ENCODE results near the gene HAPLN2.
"Not testable (repeated sequence)": the region's sequence is repeated elsewhere in the genome, so short reads cannot be mapped to it uniquely, and the experiment has no call there.

Gene HAPLN2

DNA sequence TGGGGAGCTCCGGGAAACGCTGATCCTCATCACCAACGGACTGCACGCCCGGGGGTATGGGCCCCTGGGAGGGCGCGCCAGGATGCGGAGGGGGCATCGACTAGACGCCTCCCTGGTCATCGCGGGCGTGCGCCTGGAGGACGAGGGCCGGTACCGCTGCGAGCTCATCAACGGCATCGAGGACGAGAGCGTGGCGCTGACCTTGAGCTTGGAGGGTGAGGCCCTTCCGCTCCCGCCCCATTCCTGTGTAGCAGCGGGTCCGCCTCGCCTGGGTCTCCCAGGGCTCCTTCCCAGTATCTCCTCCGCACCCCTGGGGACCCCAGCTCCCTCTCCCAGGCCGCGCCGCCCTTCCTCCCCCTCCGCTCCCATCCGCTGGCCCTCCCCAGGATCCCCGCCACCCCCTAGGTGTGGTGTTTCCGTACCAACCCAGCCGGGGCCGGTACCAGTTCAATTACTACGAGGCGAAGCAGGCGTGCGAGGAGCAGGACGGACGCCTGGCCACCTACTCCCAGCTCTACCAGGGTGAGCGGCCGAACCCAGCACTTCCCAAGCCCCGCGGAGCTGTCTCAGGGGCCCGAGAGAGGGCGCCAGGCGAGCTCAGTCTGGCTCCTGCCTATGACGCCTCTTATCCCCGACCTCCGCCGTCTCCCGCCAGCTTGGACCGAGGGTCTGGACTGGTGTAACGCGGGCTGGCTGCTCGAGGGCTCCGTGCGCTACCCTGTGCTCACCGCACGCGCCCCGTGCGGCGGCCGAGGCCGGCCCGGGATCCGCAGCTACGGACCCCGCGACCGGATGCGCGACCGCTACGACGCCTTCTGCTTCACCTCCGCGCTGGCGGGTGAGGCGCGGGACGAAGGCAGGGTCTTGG, 5.0 kb downstream of the HAPLN2 start:
- peak; percentile 38 for DNase-seq

DNA sequence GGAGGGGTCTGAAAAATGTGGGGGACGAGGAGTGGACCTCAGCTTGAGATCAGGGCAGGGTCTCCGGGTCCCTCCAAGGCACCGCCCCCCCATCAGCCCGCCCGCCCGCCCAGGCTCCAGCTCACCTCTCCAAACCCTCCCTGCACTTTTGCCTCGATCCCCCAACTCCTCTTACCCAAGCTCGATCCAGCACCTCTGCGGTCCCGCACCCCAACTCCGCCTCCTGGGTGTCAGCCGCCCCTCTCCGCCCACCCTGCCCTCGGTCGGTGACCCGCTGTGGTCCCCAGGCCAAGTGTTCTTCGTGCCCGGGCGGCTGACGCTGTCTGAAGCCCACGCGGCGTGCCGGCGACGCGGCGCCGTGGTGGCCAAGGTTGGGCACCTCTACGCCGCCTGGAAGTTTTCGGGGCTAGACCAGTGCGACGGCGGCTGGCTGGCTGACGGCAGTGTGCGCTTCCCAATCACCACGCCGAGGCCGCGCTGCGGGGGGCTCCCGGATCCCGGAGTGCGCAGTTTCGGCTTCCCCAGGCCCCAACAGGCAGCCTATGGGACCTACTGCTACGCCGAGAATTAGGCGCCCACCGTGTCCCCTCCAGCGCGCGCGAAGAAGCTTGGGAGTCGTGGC, 5.7 kb downstream of the HAPLN2 start:
- no peak for DNase-seq

DNA sequence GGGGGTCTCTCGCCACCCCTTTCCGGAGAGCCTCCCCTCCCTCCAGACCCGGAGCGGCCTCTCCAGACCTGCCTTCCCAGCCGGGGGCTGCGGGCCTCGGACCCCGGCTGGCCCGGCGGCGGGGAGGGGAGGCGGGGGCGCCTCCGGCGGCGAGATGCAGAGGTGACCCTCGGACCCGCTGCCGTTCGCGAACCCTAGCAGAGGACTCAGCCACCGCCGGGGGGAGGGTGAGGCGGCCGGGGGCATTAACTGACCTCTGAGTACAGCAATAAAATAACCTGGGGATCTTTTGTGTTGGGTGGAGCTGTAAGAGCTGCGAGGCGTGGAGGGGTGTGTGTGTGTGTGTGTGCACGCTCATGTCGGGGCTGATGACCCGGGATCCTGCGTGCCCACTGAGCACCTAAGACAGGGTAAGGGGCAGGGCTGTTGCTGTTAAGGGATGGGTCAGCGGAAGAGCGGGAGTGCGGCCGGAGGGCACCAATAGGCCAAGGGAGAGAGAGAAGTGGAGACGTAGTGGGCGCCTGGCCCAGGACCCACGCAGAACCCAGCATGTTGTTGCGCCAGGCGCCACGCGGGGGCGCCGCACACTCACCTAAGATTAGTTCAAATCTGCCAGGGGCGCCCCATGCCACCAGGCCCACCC, 6.3 kb downstream of the HAPLN2 start:
- DNase-seq = no peak

DNA sequence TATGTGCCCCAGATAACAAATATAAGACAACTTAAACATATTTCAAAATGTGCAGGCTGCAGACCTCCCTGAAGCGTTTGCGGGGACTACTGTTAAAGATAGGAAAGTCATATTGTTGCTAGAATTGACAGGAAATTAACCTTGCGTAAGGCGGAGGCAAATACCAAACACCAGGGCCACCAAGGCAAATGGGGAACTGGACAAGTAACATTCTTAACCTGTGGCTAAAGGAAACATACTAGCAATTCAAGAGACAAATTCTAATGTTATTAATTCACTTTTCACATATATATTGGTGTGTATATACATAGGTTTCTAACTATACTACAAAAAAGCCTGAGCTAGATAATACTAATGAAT, 6.8 kb downstream of the HAPLN2 start:
- no peak for DNase-seq

DNA sequence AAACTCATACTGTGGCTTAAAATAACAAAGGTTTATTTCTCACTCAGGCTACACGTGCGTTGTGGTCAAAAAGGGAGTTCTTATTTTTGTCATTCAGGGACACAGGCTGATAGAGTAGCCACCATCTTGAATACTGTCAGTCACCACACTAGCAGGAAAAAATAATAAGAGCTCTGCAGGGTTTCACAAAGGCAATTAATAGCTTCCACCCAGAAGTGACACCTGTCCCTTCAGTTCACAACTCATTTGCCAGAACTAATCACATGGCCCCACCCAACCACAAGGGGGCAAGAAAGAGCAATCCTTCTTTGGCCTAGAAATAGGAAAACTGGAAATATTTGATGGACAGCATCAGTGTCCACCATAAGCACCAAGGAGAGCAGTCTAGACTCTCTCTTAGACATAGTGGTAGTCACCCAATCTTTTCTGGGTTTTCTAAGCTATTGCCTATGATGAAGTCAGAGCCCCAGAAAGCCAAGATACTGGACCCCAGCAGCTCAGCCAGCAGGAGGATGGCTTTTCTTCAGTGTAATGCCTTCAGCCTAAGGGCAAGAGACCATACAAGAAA, 8.2 kb downstream of the HAPLN2 start:
- DNase-seq = peak; percentile 45

DNA sequence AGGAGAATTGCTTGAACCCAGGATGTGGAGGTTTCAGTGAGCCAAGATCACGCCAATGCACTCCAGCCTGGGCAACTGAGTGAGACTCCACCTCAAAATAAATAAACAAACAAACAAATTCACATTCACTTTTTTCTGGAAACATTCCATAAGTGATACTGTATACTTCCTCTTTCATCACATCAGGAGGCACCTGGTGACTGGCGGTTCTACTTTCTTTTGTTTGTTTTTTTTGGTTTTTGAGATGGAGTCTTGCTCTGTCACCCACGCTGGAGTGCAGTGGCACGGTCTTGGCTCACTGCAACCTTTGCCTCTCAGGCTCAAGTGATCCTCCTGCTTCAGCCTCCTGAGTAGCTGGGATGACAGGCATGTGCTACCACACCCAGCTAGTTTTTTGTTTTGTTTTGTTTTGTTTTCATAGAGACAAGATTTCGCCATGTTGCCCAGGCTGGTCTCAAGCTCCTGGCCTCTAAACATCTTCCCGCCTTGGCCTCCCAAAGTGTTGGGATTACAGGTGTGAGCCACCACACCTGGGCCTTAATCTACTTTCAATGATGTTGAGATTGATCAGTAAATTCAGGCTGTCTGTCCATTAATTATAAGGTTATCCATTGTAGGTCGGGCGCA, 10.7 kb downstream of the HAPLN2 start:
- no peak for DNase-seq

DNA sequence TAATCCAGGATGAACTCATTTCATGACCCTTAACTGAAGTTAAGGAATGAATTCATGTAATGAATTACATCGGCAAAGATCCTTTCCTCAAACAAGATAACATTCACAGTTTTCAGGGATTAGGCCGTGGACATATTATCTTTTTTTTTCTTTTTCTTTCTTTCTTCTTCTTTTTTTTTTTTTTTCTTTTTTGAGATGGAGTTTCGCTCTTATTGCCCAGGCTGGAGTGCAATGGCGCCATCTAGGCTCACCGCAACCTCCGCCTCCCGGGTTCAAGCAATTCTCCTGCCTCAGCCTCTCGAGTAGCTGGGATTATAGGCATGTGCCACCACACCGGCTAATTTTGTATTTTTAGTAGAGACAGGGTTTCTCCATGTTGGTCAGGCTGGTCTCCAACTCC, 11.9 kb downstream of the HAPLN2 start:
- not testable (repeated sequence) for DNase-seq

DNA sequence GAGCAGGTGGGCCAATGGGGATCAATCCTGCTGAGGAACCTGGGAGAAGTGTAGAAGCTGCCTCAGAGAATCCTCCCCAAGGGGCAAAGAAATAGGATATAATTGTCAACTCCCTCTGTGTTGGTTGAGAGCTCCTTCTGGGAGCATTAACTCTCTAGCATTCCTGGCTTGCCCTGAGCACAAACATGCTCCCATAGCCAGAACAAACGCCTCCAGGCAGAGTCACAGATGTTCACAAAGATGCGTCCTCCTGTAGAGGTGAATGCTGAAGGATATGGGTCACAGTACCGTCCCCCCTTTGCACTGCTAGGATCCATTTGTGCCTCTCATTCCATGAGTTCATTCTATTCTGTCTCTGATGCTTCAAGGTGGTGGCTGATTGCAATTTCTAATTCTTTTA, 13.1 kb downstream of the HAPLN2 start:
- DNase-seq = no peak

DNA sequence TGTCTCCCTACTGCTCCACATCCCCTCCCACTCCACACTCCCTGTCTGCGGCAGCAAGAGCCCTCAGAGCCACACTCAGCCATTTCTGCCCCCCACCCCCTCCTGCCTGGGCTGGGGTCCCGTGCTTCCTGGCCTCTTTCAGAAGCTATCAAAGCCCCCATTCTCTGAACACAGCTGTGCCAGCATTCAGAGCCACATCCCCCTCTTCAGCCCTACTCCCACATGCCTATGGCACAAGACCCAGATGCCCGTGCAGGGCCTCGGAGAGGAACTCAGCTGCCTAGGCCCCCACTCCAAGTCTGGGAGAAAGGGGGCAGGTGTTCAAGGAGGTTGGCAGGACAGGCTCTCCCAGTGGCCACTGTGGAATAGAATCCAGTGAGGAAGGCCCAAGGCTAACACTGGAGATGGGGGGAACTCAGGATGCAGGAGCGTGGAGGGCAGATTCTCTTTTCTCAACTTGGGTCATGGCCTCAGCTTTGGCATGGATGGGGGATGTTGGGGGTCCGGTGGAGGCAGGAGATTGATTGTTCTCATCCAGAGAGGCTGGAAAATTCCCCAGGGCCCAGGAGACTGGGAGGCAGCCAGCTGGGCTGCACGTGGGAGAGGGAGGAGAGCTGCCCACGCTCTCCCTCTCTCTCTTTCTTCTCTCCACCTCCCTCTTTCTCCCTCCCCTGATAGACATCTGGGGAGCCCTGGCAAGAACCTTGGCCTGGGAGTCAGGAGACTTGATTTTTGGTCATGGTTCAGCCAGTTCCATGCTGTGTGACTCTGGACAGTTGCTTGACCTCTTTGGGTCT, 19.2 kb downstream of the HAPLN2 start:
- no peak for DNase-seq

DNA sequence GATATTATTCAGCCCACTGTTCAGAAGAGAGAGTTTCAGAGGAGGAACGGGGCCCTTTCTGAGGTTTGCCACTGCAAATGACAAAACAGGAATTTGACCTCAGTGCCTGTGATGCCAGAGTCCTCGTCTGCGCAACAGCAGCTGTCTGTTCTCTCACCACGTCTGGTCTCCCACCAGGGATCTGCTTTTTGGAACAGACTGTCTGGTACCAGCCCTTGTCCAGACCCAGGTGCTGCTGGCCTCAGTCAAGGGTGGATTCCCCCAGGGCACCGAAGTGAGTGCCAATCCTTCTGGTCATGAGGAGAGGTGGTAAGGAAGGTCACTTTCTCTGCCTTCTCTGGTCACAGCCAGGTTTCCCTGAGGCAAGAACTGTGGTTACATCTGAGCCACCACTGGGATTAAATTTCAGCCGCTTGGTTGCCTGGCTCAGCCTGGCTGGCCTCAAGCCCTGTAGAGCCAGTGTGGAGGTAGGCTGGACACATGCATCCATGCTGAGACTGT, 20.4 kb downstream of the HAPLN2 start:
- DNase-seq = no peak

DNA sequence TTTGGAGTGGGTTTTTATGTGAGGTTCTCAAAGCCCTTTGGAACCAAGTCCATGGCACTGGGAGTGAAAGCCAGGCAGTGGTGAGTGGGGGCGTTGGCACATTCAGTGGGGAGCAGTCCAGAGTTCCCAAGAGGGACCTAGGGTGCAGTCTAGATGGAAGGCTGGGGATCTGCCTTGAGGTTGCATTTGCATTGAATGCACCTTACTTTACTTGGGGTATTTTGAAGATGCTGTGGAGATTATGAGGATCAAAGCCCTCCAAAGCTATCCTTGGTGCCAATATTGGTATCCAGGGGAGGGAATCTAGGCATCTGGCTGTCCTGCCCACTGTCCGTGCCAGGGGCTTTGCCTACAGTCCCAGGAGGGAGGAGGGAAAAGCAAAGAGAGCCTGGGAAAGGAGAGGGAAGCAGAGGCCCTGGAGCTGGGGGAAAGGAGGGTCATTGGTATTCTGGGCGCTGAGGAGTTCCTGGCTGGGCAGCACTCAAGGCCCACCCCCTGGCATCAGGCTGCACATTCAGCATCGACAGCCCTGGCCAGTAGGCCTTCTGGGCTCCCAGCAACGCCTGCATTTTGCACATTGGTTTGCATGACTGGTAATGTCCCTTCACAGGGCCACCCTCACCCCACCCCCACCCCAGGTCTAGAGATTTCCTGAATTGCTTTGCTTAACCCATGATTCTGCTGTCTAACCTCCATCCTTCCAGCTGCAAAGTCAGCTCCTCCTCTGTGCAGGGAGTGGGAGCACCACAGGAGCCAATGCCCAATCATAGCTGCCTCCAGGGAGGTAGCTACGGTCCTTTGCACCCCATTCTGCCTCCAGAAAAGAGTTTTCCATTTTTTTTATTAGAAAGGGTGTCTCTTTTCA, 21.9 kb downstream of the HAPLN2 start:
- DNase-seq = no peak

DNA sequence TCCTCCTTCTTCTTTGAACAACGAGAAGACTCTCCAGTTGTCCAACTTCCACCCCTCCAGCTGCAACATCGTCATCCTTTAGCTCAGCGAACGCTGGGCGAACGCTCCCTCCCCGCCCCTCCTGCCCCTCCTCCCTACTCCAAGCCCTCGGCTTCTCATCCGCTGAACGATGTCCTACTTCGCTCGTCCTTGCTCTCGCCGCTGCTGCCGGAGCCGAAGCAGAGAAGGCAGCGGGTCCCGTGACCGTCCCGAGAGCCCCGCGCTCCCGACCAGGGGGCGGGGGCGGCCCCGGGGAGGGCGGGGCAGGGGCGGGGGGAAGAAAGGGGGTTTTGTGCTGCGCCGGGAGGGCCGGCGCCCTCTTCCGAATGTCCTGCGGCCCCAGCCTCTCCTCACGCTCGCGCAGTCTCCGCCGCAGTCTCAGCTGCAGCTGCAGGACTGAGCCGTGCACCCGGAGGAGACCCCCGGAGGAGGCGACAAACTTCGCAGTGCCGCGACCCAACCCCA, 22.6 kb downstream of the HAPLN2 start, which contains the start of gene BCAN:
TSS of gene BCAN (plus strand) at position 357 of the 504 bp plus-strand sequence. CDS start 3,938 bp downstream, outside the sequence.
- DNase-seq = no peak

DNA sequence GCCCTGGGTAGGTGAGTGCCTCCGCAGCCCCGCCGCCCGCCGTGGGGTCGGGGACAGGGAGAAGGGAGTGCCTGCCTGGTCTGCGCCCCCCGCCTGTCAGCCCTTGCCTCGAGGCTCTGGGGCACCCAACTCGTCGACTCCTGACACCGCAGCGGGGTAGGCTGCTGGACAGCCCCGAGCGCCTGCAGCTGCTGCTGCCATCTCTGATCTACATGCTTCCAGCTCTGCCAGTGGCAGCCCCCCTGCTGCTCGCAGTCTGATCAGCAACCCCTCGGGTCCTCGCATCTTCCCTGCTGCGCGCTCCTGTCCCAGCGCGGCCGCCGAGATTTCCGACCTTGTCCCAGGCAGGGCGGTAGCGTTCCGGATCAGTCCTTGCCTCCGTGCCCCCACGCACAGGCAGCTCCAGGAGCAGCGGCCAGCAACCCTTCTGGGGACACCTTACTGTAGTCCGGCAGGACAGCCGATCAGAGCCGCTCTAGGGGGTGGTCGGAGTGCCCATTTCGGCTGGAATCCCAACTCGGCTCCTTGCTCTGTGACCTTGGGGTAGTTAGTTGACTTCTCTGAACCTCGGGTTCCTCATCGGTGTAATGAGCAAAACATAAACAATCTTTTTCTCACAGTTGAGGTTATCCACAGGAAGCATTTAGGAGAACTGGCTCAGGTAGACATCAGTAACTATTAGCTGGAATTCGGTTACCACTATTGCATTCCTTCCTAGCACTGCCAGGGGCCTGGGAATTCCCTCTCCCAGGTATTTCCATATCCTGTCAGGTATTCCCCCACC, 23.2 kb downstream of the HAPLN2 start:
- DNase-seq = no peak

DNA sequence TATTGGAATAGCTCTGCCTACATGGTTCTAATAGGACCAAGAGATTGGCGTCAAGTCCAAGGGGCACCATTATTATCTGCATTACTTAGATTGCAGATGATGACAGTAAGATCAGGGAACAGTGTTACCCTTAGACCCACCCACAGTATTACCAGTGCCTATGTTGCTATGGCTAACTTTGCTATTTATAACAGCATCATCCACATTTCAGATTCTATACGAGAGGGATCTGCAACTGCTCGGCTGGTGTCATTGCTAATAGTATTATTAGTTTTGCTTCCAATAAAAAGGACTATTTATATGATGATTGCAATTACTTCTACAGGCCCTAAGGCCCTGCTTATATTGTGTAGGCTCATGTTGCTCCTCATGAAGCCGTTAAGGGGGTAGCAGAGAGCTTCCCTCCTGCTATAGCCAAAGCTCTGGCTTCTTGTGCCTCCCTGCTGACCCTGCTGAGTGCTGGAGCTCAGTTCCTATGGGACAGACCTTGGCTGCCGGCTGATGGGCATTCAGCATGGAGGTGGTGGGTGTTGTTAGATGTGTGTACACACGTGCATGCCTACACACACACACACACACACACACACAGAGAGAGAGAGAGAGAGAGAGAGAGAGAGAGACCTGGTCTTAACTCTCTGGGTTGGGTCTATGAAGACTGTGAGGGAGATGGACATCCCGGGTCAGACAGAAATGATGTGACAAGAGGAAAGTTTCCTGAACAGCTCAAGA, 24.0 kb downstream of the HAPLN2 start:
- no peak for DNase-seq

DNA sequence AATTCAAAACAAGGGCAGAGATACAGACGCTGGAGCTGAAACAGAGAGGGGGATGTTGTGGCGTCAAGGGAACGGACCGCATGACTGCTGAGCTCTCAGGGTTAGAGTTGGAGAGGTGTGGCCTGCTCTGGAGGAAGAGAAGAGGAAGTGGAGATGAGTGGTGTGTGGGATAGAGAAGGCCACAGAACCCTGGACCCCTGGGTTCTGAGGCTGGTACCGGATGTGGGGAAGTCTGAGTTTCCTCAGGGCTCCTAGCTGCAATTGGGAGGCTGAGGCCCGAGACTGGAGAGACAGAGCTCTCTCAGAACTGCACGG, 24.5 kb downstream of the HAPLN2 start:
- no peak for DNase-seq

DNA sequence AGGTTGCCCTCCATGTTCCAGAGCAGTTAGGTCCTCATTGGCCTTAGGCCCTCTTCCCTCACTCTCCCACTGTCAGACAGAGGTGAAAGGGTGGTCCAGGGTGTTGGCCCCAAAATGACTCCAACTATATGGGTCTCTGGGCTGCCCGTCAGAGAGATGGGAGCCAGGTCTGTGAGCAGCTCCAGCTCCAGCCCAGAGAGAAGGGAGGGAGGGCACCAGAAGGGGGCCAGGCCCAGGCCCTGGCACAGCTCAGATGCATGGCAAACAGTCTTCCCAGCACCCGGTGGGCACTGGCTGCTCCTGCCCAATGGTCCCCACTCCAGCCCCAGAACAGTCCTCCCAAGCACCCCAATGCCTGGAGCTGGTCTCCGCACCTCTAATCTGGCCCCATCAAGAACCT, 24.9 kb downstream of the HAPLN2 start:
- no peak for DNase-seq

DNA sequence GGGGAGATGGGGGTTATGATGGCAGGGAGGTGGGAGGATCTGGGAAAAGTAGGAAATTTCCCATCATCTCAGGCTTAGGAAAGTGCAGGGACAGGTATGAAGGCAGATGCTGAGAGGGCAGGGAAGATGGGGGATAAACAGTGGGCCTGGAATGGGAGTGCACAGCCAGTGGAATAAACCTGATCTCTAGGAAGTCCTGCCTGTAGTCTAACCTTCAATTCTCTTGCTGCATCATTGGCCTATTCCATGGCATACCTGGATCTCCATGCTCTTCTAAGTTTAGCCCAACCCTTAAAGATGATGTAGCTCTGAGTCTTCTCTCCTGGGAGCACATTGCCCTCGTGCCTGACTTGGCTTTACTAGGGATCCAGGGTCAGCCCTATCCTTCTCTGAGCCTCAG, 25.4 kb downstream of the HAPLN2 start:
- DNase-seq = no peak

DNA sequence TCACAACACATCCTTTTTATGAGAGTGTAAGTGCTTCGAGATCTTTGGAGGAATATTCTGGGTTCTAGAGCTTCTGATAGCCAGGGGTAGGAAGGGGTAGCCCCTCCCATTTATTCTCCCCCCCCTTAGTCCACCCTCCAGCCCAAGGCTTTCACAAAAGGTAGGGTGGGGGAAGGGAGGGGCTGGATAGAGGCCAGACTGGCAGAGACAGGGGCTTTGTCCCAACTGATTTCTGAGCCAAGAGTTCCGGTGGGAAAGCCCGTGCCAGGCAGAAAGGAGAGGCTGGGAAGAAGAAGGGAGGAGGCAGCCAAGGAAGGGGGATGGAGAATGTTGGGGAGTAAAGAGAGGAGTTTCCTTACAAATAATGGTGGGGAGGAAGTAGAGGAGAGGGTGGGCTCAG, 25.8 kb downstream of the HAPLN2 start:
- DNase-seq = no peak

DNA sequence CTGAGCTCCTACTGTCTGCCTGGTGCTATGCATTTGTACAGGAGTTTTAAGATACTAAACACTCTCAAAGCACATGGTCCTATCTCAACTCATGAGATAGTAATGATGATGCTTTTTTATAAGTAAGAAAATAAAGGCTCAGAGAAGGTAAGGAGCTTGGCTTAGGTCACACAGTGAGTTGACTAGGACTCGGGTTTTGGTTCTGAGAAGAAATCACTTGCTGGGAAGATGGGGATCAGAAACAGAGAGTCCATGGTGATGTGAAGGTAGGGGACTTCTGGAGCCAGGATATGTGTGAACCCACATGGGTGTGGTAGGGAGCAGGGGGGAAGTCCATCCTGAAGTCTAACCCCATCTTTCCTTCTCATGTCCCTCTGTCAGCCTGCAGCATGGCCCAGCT, 26.5 kb downstream of the HAPLN2 start:
- DNase-seq = no peak

Measured in fibroblast of skin of abdomen (primary cell).